GM18519 (cell line): ENCODE data around the gene INTU.

ENCODE experiments used
- ATAC-seq: cut with Tn5 transposase; IDR thresholded peaks from one replicate; pipeline ENCODE4 v1.9.1; 2021; ENCODE audit warnings: mild to moderate bottlenecking, moderate library complexity; ENCODE audit not compliant: unreplicated experiment, low FRiP score

INTU gene

DNA sequence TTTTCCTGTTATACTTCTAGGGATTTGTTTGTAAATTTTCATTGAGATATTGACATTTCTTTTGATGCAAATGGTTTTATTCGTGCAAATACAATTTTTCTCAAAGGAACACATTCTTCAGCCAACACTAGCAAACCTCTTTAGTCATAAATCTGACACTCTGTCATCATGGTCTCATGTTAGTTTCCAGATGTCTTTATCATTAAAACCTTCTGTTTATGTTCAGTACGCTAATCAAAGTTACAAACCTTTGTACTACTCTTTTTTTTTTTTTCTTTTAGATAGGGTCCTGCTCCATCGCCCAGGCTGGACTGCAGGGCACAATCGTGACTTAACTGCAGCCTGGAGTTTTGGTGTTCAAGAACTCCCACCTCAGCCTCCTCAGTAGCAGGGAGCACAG is 104.5 kb downstream of the INTU start:
- no peak for ATAC-seq

DNA sequence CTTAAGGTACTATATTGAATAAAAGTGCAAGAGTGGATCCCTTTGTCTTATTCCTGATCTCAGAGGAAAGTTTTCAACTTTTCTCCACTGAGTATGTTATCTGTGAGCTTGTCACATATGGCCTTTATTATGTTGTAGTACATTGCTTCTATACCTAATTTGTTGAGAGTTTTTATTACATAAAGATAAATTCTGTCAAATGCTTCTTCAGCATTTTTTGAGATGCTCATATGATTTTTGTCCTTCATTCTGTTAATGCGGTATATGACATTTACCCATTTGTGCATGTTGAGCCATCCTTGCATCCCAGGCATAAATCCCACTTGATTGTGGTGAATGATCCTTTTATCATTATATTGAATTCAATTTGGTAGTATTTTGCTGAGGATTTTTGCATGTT is 108.5 kb downstream of the INTU start:
- no peak for ATAC-seq

DNA sequence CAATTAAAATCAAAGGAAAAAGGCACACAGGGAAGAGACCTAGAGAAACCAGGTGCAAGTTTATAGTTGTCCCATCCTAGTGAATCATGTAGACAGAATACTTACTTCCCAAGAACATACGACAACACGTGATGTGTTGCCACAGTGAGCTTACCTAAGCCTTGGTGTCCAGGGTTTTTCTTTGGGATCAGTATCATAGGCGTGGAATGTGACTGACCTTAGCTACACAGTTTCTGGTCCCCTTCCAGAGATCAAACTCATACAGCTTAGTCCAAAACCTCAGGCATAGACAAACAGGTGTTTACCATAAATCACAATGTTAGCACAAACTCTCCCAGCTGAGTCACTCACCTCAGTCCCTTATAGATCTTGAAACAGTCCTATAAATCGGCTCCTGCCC is 115.1 kb downstream of the INTU start:
- no peak for ATAC-seq

DNA sequence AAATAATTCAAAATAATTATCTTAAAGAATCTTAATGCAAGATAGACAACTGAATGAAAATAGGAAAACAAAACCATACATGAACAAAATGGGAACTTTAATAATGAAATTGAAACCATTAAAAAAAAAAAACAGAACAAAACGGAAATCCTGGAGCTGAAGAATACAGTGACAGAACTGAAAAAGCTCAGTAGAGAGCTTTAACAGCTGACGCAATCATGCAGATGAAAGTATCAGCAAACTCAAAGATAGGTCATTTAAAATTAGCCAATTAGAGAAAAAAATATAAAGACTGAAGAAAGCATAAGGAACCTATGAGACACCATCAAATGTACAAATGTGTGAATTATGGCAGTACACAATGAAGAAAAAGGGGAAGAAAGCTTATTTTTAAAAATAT is 116.2 kb downstream of the INTU start:
- ATAC-seq, result no peak

DNA sequence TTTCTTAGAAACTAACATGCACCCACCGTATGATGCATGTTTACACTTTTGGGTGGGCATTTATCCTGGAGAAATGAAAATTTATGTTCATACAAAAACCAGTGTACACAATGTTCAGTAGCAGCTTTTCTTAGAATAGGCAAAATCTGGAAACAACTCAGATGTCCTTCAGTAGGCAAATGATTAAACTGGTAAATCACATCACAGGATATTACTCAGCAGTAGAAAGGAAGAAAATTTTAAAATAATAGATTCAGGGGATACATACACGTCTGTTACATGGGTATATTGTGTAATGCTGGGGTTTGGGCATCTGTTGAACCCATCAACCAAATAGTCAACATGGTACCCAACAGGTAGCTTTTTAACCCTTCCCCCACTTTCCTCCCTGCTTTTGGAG is 124.1 kb downstream of the INTU start:
- no peak for ATAC-seq

DNA sequence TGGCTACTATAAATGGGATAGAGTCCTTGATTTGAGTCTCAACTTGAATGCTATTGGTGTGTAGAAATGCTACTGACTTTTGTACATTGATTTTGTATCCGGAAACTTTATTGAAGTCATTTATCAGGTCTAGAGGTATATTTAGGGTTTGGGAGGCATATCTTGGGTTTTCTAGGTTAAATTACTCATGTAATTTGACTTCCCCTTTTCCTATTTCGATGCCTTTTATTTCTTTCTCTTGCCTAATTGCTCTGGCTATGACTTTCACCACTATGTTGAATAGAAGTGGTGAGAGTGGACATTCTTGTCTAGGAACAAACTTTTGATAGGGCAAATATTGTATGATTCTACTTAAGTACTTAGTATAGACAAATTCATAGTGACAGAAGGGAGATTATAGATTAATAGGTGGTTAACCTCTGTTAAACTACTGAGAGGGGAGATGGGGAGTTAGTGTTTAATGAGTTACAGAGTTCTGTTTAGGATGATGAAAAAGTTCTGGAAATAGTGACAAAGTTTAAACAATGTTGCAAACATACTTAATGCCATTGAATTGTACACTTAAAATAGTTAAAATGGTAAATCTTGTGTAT is 126.6 kb downstream of the INTU start:
- ATAC-seq, result no peak

DNA sequence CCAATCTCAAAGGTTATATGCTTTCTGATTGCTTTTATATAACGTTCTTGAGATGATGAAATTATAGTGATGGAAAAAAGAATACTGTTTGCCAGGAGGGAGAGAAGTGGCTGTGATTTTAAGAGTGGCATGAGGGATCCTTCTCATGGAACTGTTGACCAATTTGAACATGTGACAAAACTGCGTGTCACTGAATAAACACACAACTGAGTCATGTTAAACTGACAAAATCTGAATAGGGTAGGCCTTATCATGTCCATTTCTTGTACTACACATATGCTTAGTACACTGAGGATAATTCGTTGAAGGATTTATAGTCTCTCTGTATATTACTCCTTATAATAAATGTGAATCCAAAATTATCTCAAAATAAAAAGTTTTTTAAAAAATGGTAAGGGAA is 127.1 kb downstream of the INTU start:
- ATAC-seq, result no peak

DNA sequence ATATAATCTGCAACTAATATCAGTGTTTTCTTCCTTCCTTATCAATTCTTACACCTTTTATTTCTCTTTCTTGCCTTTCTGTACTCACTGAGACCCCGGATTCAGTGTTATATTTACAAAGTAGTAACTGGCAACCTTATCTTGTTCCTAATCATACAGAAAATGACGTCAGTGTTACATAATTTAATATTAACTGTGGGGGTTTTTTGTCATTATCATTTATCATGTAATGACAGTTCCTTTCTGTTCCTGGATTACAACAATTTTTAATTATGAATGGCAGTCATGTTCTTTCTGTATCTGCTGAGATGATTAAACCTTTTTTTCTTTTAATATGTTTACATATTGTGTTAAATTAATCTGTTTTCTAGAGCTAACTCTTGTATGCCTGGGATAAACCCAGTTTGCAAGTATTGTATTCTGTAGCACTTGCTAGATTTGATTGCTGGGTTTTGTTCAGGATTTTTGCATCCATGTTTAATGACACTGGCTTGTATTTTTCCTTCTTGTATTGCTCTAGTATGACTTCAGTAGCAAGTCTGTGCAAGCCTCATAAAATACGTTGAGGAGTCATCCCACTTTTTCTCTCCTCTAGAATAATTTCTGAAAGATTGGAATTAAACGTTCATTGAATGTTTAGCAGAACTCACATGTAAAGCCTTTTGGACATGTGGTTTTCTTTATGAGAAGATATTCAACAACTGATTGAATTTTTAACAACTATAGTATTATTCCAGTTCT is 138.9 kb downstream of the INTU start:
- no peak for ATAC-seq

DNA sequence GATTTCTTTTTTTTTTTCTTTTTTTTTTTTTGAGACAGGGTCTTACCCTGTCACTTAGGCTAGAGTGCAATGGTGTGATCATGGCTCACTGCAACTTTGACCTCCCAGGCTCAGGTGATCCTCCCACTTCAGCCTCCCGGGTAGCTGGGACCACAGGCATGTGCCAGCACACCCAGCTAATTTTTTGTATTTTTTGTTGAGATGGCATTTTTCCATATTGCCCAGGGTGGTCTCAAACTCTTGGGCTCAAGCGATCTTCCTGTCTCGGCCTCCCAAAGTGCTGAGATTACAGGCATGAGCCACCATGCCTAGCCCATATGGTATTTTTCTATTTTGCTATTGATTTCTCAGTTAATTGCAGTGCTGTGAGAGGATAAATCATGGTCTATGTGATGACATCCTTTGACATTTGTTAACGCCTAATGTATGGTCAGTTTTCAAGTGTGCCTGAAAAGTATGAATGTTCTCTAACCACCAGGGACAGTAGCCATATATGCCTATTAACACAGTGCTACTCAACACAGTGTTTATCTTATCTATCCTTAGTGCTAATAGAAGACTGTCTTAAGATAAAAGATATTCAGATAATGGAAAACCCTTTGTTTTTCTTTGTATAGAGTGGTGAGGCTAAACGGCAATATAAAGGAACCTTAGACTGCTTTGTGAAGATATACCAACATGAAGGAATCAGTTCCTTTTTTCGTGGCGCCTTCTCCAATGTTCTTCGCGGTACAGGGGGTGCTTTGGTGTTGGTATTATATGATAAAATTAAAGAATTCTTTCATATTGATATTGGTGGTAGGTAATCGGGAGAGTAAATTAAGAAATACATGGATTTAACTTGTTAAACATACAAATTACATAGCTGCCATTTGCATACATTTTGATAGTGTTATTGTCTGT is 140.3 kb downstream of the INTU start:
- ATAC-seq, result no peak

DNA sequence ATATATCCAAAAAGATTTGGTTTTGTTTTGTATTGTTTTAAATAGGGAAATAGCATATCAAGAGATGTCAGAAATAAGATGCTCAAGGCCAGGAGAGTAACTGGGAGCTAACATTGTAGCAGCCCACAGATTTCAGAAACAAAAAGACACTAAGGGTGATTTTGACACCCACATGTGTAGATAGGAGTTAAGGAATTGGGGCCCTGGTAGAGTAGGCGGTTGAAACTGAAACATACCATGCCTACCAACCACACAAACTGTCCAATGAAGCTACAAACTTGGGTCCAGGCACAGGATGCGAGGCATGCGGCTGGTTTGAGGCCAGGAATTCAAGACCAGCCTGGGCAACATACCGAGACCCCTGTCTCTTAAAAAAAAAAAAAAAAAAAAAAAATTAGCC is 143.1 kb downstream of the INTU start:
- no peak for ATAC-seq
